ENCODE measurements around the gene KIF1A.
"Not testable (repeated sequence)": the region's sequence is repeated elsewhere in the genome, so short reads cannot be mapped to it uniquely, and the experiment has no call there.

KIF1A gene

DNA sequence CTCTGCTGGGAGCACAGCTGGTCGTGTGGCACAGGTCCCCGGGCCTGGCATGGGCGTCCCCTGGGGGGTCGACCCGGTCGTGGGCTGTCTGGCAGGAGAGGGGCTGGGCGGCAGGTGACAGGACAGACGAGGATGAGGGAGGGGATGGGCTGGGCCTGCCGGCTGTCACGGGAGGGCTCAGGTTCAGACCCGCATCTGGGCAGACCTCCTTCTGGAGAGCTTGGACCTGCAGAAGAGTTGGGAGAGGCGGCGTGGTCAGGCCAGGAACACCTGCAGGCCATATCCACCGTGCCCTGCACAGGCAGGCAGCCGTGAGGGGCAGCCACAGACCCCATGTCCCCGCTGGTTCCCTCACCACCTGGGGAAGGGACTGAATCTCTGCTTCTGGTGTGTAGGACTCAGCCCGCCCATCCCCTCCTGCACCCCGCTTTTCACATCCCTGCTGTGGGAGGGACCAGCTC is 102.8 kb downstream of the KIF1A start:
- no peak for DNase-seq

DNA sequence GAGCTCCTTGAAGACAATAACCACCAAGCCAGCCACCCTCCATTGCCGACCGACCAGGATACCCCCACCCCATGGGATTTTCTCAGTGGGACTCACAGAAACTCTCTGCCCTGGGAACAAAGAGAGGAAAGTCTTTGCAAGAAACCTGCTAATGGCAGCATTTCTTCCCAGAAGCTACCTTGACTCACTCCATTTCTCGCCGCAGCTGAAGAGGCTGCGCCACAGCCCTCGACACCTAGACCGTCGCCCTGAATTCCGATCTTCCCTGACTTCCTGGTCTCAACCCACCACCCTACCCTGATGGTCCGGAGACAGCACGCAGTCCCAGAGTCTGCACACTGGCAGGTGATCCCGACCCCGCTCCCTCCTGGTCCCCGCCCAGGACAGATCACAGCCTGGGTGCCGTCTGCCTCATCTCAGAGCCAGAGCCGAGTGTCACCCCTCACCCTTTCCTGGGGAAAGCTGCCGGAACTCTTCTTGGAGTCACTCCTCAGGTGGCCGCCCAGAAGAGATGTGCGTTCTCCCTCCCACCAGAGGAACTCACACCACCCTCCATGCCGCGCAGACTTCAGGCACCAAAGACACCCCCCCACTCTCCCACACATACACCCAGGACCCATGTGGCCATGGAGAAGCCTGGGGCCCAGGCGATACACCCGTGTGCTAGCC is 103.8 kb downstream of the KIF1A start:
- no peak for DNase-seq

DNA sequence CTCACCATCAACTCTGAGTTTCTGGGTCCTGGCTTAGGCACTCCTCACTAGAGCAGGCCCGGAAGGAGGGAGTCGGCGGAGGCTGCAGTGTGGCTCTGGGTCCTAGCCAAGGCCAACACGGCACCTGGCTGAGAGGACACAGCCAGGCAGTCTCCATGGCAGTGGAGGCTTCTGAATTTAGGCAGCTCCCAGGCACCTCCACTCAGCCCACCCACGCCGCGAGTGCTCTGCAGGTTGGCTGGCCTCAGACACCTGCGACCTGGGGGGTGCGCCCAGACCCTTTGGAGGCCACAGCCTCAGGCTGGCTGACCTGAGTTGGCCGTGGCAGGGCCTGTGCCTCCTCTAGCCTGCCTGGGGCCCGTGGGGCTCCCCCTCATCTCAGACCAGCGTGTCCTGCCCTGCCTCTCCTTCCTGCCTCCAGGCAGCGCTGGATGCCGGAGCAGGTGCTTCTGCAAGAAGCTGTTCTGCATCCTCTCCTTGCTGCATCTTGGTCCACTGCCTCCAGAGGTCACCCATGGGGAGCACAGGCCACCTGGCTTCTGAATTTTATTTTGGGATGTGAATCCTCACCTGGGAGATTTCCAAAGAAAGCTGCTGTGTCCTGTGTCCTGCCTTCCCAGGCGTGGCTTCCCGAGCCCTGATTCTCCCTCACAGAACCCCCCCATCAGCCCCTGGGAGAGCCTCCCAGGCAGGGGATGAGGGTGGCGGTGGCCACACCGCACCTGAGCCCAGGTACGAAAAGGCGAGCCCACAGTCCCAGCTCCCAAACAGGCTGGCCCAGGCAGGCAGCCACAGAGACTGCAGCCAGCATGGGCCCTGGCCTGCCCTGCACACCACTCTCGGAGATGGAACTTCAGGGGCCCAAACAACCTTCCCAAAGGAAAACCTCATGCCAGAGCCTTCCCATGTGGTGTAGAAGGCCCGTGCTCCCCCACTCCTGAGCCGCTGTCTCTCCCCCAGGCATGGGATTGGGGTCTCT is 105.0 kb downstream of the KIF1A start:
- DNase-seq, result no peak

DNA sequence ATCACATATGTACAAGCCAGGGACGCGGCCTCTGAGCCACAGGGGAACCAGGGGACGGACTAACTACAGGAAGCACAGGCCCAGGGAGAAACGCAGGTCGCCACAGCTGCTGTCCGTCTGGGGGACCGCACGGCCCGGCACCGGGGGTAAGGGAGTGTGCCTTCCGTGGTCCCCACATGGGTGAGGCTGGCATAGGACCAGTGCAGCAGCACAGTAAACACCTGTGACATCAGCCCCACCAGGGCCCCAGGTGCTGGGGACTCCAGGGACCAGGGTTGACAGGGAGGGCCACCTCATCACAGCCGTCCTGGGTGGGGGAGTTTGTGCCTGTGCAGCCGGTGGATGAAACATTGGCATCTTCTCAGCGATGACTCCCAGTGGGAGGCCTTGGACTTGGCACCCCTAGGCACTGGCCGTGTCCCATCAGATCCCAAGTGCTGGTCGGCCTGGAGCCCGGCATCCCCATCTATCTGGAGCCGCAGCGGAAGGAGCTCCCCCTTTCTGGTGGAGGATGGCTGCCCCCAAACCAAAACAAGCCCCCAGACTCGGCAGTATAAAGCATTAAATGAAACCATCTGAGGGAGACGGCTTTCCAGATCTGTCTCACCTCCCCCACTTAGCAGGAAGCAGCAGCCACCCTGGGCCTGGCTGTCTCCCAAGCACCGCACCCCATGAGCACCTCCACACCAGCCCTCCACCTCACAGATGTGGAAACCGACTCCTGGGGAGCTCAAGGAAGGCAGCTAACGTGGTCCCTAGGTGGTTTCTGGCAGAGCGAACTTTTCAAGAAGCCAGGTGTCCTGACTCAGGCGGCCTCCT is 105.9 kb downstream of the KIF1A start:
- DNase-seq, result no peak

DNA sequence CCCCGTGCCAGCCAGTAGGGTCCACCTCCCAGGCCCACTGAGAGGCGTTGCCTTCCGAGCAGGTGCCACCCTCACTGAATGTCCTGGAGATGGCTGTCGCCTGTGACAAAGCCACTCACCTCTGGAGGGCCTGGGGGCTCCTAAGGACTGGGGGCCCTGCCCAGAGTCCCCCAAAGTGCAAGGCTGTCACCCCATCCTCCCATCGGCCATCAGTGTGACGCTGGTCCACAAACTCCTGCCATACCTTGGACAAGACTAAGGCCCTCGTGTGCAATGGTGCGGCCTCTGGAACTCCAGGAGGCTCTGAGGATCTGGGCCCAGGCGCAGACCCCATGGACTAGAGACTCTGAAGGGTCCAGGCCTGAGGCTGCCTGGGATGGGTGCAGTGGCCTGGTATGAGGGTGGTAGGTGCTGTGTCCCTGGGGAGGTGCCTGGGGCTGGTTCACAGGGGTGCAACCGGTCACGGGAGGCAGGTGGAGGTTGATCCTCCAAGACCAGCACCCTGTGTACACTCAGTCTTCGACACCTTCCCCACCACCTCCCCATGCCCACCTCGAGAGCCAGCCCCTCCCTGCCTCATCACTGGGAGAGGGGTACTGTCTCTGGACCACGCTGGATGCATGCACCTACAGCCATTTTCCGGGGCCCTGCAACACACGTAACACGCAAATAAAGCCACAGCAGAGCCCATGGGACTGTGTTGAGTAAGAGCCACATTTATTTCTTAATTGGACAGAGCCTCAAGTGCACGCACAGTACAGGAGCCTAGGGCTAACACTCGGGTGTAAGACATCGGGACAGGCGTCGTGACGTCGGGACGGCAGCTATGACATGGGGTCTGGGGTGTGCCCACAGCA is 106.7 kb downstream of the KIF1A start:
- no peak for DNase-seq

DNA sequence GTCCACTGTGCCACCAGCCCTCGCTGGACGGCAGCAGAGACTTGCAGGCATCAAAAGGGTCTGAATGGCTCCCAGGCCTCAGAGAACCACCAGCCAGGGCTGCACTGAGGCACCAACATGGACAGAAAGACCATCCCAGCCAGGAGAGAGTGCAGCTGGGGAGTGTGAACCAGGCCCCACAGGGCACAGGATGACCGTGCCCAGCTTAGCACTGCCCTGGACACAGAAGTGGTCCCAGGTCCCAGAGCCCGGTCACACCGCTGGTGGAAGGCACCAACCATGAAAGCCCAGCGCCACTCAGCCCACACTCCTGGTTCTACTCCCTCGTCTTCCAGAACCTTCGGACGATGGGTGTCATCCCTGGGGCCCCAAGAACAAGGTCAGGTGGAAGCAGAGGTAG is 107.9 kb downstream of the KIF1A start:
- no peak for DNase-seq

DNA sequence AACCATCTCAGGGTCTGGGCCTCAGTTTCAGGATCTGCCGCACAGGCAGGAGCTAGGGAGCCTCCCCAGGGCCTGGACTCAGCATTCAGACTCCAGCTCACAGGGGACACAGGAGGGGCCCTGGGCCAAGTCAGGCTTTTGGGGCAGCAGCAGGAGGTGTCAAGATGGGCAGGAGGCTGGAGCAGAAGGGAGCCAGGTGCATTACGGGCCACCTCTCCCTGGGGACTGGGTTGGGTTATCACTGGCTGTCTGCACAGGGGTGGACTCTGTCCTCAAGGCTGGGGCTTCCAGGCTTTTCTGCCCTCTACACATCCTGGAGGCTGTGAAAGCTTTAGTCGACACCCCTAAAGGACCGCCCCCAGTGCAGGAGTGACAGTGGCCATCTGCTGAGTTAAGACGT is 108.3 kb downstream of the KIF1A start:
- no peak for DNase-seq

DNA sequence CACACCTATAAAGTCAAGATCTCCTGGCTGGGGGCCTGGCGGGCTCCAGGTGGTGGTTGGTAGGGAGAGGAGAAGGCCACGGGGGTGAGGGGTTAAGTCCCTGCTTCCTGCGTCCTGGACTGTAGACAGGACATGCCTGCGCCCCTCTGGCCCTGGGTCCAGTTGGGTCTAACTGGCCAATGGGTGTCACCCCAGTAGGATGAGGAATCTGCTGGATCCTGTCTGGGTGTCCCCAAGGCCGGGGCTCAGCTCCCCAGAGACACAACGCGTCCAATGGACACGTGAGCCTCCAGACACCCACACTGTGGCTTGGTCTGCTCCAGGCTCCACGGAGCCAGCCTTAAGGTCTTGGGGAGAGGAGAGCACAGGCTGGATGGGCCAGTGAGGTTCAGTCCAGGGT is 108.7 kb downstream of the KIF1A start:
- no peak for DNase-seq

DNA sequence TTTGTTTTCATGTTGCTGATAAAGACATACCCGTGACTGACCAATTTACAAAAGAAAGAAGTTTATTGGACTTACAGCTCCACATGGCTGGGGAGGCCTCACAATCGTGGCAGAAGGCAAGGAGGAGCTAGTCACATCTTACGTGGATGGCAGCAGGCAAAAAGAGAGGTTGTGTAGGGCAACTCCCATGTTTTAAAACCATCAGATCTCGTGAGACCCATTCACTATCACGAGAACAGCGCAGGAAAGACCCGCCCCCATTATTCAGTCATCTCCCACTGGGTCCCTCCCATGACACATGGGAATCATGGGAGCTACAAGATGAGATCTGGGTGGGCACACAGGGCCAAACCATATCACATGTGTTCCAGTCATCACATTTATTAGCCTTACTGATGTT is 111.6 kb downstream of the KIF1A start:
- no peak for DNase-seq

DNA sequence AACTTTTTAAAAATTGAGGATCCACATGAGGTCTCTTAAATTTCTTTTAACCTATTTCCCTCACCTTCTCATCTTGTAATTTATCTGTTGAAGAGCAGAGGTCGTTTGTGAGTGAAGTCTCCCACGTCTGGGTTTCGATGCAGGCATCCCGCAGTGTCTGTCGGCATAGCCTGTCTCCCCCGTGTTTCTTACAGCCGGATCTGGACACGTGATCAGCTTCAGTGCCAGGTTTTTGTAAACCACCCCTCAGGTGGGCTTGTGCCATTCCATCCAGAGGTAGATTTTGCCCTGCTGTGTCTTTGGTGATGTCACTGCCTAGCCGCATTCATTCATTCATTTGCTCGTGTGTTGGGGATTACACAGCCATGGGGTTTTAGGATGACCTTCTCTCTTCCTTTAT is 112.2 kb downstream of the KIF1A start:
- no peak for DNase-seq

DNA sequence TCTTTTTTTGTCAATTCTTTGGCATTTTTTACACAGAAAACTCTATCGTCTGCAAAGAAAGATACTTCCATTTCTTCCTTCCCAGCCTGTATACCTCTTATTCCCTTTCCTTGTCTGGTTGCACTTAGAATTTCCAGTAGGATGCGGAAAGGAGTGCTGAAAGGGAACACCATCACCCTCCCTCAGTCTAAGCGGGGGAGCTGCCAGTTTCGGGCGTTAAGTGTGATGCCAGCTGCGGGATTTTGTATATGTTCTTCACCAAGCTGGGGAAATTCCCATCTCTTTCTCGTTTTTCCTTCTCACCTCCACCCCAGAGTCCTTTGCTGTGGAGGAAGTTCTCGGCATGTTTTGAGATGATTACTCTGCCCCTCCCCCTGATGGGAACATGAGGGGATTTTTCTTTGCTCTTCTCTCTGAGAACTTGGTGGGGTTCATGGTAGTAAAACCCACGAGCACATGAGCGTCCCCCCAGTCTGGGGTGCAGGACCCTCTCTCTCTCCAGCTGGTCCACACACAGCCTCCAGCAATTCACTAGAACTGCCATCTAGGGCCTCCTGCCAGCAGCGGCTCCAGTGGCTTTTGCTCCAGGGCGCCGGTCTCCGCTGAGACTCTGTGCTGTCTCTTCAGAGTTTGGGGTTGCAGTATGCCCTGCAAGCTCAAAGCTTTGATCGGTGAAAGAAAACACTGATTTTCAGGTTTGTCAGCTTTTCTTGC is 112.8 kb downstream of the KIF1A start:
- no peak for DNase-seq

DNA sequence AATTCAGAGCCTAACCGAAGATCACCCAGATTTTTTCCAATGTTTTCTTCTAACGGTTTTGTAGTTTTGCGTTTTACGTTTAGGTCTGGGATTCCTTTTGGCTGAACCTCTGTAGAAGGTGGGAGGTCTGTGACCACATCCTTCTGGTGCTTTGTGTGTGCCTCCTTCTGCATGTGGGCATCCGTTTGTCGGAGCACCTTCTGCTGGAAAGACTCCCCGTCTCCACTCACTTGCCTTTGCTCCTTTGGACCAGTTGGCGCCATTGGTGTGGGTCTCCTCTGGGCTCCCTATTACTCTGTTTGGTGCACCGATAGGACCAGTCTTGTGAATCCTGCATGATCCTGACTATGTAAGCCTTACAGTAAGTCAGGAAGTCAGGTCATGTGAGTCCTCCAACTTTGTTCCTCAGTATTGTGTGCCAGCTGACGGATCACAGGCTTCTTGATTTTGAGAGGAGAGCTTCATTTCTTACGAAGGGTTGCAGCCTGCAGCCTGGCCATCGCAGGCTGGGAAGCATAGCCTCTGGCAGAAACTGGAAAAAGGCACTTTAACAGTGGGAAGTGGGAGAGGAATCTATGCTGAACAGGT is 114.7 kb downstream of the KIF1A start:
- no peak for DNase-seq

DNA sequence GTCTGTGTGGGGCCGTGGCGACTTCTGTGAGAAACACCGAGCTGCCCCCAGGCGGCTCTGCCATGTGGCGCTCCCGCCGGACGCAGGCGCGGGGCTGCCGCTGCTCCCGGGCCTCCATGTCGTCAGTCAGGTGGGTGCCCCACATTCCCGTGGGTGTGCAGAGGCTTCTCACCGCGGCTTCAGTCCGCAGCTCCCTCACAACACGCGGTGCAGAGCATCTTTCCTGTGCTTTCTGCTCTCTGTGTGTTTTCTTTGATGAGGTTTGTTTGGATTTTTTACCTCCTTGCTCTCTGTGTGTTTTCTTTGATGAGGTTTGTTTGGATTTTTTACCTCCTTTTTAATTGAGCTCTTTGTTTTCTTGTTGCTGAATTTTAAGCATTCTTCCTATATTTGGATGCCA is 115.4 kb downstream of the KIF1A start:
- DNase-seq, result no peak

DNA sequence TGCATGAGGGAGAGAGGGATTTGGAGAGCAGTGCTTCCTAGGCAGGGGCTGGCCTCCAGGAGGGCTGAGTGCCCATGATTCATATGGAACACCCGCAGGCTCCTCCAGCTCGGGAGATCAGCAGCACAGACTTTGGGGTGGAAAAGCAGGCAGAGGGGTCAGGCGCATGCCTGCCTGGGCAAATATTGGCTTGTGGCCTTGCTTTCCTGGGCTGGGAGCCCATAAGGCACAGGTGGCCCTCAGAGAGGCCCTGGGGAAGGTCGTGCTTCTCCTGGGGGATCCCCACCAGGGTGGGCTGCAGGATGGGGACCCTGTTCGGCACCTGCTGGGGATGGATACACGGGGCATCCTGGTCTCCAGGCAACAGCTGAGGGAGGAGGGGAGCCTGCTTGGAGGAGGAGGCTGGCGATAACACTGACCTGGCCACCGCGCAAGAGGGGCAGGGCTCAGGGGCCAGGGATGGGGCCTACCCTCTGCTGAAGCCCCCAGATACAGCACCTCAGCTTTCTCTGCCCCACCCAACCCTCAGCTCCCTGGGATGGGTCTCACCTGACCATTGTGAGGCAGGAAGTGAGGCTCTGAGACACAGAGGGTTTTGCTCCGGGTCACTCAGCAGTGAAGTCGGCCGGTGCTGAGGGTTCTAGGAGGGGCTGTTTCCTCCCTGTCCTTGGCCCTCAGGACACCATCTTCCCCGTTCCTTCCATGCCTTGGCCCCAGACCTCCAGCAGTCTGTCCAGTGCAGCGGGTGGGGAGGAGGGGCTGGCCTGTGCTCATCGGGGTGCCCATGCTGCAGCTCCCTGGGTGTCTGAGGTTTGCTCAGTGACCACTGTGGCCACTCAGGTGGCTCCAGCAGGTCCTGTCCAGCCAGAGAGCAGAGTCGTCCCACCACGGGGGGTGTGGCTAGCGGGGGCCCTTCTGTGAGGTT is 116.3 kb downstream of the KIF1A start:
- DNase-seq, result no peak

DNA sequence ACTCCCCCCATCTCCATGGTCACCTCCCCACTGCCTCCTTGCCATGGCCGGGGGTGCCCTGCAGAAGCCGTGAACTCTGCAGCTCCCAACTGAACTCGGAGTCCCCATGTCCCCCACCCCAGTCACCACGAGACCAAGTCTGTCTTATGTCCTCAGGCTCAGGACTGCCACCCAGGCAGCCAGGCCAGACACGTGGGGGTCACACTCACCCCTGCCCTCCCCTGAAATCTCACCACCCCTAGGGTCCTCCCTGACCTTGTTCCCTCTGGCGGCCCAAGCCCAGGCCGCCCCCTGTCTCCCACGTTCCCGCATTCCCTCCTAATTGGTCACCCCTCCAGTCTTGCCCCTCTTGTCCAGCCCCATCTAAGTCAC is 117.4 kb downstream of the KIF1A start:
- DNase-seq, result no peak

DNA sequence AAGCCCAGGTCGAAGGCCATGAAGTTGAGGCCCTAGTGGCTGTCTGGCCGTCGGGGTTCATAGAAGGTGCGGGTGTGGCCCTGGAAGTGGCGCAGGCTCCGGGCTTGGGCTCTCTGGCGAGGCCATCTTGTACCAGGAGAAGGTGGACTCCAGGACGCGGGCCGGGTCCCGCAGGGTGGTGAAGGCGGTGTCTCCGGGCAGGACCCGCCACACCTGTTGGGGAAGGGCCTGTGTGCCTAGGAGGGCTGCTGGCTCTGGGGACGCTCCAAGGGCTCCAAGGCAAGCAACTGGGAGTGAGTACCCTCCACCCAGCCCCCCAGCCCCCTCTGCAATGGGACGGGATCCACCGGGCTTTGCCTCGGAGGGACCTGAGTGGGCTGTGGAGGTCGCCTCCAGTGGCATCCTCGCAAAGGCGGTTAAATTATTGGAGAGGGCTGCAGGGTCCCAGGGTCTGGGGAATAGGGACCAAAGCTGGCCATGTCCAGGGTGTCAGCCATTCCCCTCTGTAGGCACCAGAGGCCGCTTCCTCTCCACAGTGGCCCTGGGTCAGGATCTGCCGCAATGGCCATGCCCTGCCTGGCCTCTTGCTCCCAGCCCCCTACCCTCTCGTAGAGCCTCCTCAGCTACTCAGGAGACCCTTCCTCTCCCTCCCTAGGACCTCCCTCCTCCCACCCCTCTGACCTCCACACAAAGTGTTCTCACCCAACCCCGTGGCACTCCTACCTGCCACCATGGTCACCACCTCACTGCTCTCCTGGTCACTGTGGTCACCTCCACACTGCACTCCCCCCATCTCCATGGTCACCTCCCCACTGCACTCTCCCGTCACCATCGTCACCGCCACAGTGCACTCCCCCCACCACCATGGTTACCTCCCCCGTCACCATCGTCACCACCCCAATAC is 118.0 kb downstream of the KIF1A start:
- DNase-seq, result no peak

DNA sequence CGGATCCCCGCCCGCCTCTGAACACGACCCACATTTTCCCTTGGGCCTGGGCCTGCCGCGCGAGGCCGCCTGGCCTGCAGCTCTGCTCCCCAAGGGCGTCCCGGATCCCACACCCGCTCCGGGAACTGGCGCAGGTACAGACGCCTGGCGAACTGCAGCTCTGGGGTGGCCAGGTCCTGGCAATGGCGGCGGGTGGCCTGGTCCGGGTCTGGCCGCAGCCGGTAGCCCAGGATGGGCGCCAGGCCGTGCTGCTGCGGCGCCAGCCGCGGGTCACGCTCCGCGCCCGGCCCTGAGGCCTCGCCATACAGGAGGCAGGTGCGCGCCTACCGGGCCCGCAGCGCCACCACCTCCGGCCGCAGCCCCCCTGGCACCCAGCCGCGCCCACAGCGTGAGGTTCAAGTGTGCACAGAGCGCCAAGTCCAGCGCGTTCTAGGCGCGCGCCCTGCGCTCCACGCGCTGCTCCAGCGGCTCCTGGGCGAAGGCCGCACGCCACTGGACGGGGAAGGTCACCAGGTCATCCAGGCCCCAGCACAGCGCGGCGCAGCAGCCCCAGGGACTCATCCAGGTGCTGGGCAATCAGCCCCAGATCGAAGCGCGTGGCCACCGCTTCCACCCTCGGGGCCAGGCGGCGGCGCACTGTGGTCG is 118.8 kb downstream of the KIF1A start:
- no peak for DNase-seq

DNA sequence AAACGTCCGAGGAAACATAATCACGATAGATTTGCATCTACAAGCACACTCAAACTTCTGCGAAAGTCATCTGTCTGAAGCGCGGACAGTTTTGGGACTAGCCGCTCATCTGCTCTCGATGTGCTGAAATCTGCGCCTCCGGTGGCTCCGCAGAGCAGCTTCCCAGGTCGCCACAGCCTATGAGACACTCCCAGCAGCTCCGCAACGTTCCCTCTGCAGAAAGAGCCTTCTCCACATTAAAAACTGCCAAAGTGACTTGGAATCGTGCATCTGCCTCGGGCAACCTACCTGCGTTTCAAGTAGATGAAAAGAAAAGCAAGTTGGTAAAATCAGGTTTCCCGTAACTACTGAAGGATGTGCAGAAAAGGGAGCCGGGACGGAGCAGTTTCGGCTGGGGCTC is 119.4 kb downstream of the KIF1A start:
- DNase-seq, result not testable (repeated sequence)

Data from fibroblast of skin of abdomen (primary cell).